Esophagus muscularis mucosa (tissue), 3 donors: Measurements from ENCODE around the gene PLXNA3.

Source experiments
- CTCF ChIP-seq, 3 experiments: fragments of 200-600 bp in 2 of 3; fragments of 450-650 bp in 1 of 3; sonication (generic) in 2 of 3; IDR thresholded peaks; one replicate each; pipeline ENCODE4 v1.5.1; 2017 to 2019; ENCODE audit warnings: antibody characterized with exemption in 3 of 3, mild to moderate bottlenecking in 2 of 3, moderate library complexity in 1 of 3
- POLR2A ChIP-seq: fragments of 450-650 bp; IDR thresholded peaks from one replicate; pipeline ENCODE4 v1.6.1; 2017; ENCODE audit warnings: antibody characterized with exemption, moderate library complexity, mild to moderate bottlenecking, low read depth

DNA sequence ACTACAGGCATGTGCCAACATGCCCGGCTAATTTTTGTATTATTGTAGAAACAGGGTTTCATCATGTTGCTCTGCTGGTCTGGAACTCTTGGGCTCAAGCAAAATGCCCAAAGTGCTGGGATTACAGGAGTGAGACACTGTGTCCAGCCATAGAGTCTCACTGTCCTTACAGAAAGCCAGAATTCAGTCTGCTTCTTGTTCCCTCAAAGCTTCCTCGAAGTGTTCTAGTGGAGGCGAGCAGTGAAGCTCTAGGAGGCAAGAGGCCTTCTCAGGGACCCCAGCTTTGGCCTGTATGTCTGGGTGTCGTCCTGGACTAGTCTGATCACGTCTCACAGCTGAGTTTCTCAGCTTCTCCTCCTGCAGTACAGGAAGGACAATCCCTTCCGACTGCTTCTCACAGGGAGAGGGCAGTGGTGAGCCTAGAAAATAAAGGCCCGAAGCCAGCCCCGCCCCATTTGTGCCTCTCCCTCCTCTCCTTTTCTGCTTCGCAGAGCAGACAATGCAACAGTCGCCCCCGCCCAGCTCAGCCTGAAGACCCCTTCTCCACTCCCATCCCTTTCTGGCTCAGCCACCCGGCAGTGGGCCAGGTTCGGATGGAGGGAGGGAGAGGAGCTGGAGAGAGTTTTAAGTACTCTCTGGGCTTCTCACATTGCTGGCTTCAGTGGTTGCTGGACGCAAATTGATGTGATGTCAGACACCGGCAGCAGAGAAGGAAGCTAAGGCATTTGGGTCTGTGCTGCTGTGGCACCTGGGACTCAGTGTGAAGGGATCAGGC is 69.0 kb downstream of the PLXNA3 start:
- TF ChIP-seq CTCF (IDR thresholded peaks at IDR 0.05) (peak; percentile 45 to 60 (median 57)), POLR2A (no peak)
